A673 (cell line): ENCODE measurements around the gene YIPF4.

Experiments
- EZH2 ChIP-seq: fragments of 200-600 bp; sonication (generic); IDR thresholded peaks from 2 replicates; pipeline ENCODE4 v1.6.1; 2017; ENCODE audit warnings: borderline replicate concordance, low read depth, mild to moderate bottlenecking, mixed read lengths, antibody characterized with exemption, low read length; ENCODE audit not compliant: poor library complexity, severe bottlenecking
- TF ChIP-seq, protein P1 (sequence below): fragments of 300-800, 200-600 bp; sonication (generic); conservative IDR thresholded peaks from 2 replicates; pipeline ENCODE4 v1.5.1; 2017; ENCODE audit warnings: low read depth, mild to moderate bottlenecking, antibody characterized with exemption, low read length, moderate library complexity, mixed read lengths

GRCh38 chr2:32235315-32235714, 42.4 kb upstream of the YIPF4 start:
- TF ChIP-seq EZH2: no peak
- TF ChIP-seq, protein P1, sequence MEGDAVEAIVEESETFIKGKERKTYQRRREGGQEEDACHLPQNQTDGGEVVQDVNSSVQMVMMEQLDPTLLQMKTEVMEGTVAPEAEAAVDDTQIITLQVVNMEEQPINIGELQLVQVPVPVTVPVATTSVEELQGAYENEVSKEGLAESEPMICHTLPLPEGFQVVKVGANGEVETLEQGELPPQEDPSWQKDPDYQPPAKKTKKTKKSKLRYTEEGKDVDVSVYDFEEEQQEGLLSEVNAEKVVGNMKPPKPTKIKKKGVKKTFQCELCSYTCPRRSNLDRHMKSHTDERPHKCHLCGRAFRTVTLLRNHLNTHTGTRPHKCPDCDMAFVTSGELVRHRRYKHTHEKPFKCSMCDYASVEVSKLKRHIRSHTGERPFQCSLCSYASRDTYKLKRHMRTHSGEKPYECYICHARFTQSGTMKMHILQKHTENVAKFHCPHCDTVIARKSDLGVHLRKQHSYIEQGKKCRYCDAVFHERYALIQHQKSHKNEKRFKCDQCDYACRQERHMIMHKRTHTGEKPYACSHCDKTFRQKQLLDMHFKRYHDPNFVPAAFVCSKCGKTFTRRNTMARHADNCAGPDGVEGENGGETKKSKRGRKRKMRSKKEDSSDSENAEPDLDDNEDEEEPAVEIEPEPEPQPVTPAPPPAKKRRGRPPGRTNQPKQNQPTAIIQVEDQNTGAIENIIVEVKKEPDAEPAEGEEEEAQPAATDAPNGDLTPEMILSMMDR: no peak
